Measurements from ENCODE around the gene RWDD4. TPM values are rescaled to one million over a fixed set of nuclear protein-coding genes. Genes with fewer than 3 reads are reported as not detected.

RWDD4 gene
- polyA plus RNA-seq, 1 donor (not counting 4 experiments of a cell fraction or from before 2014, with no cell fraction given), result 25.5 TPM

- H3K79me2 ChIP-seq (ENCODE audit: control insufficient read depth, insufficient read depth, low read length), result no peaks in the 10 kb centered on the region
- DNase-seq (ENCODE audit: low read depth, low spot score) (no peak), FAIRE-seq (no peak)
- H3K9ac ChIP-seq (ENCODE audit: control insufficient read depth, extremely low read depth, insufficient read depth, low read length), result no peak overlapping the region
- H3K4me2 ChIP-seq (ENCODE audit: control insufficient read depth, extremely low read depth, insufficient read depth, low read depth, low read length), result no peak overlapping the region
- H4K20me1 ChIP-seq (ENCODE audit: control insufficient read depth, extremely low read depth, insufficient read depth, low read length), result no peaks in the 10 kb centered on the region
- no peaks in the 10 kb centered on the region for H3K9me1 ChIP-seq (ENCODE audit: control insufficient read depth, extremely low read depth, insufficient read depth, low read length)
- no peaks in the 10 kb centered on the region for H3K4me1 ChIP-seq (ENCODE audit: control insufficient read depth, extremely low read depth, insufficient read depth, low read length)
- no peak overlapping the region for H3K4me3 ChIP-seq (ENCODE audit: control insufficient read depth in 2 of 3, extremely low read depth in 1 of 3, insufficient read depth in 2 of 3, low read depth in 1 of 3, low read length in 3 of 3)
- H3K27me3 ChIP-seq (ENCODE audit: control insufficient read depth, extremely low read depth, insufficient read depth, low read length), result no peaks in the 10 kb centered on the region
- H3K27ac ChIP-seq (ENCODE audit: control insufficient read depth, insufficient read depth, low read length), result no peak overlapping the region
- H2AFZ ChIP-seq (ENCODE audit: control insufficient read depth, low read length), result no peak overlapping the region
- H3K9me3 ChIP-seq (ENCODE audit: control insufficient read depth, low read depth, low read length), result no peaks in the 10 kb centered on the region
- TF ChIP-seq EZH2 (IDR thresholded peaks at IDR 0.05; ENCODE audit: low read length) (no peak), CTCF (optimal IDR thresholded peaks at IDR 0.05 in 1 of 3, IDR thresholded peaks at IDR 0.05 in 1 of 3, conservative IDR thresholded peaks at IDR 0.05 in 1 of 3; ENCODE audit: extremely low read depth in 1 of 3, insufficient read depth in 2 of 3, low read length in 3 of 3) (no peak)
- dilution Hi-C loops (cut with MboI; ENCODE audit: extremely low pct_ligation_motif_present, low sequenced_read_pairs), result no loop called here
- no peaks in the 10 kb centered on the region for H3K36me3 ChIP-seq (ENCODE audit: control insufficient read depth in 2 of 2, extremely low read depth in 1 of 2, insufficient read depth in 2 of 2, low read length in 2 of 2)
Observed at GRCh38 chr4:183594823-183595222, 64.2 kb downstream of the RWDD4 start.

GRCh38 chr4:183591301-183591700, 67.7 kb downstream of the RWDD4 start:
- no peaks in the 10 kb centered on the region for H3K36me3 ChIP-seq (ENCODE audit: control insufficient read depth in 2 of 2, extremely low read depth in 1 of 2, insufficient read depth in 2 of 2, low read length in 2 of 2)
- H3K9me3 ChIP-seq (ENCODE audit: control insufficient read depth, low read depth, low read length), result no peaks in the 10 kb centered on the region
- H3K79me2 ChIP-seq (ENCODE audit: control insufficient read depth, insufficient read depth, low read length), result no peaks in the 10 kb centered on the region
- H3K9ac ChIP-seq (ENCODE audit: control insufficient read depth, extremely low read depth, insufficient read depth, low read length), result no peak overlapping the region
- H3K9me1 ChIP-seq (ENCODE audit: control insufficient read depth, extremely low read depth, insufficient read depth, low read length), result no peaks in the 10 kb centered on the region
- peaks cover 6% of the 10 kb centered on the region for H3K4me1 ChIP-seq (ENCODE audit: control insufficient read depth, extremely low read depth, insufficient read depth, low read length)
- DNase-seq (ENCODE audit: low read depth, low spot score) (no peak), FAIRE-seq (no peak)
- dilution Hi-C loops (cut with MboI; ENCODE audit: extremely low pct_ligation_motif_present, low sequenced_read_pairs), result no loop called here
- no peak overlapping the region for H3K4me2 ChIP-seq (ENCODE audit: control insufficient read depth, extremely low read depth, insufficient read depth, low read depth, low read length)
- H2AFZ ChIP-seq (ENCODE audit: control insufficient read depth, low read length), result no peak overlapping the region
- no peak overlapping the region for H3K27ac ChIP-seq (ENCODE audit: control insufficient read depth, insufficient read depth, low read length)
- TF ChIP-seq CTCF (optimal IDR thresholded peaks at IDR 0.05 in 1 of 3, IDR thresholded peaks at IDR 0.05 in 1 of 3, conservative IDR thresholded peaks at IDR 0.05 in 1 of 3; ENCODE audit: extremely low read depth in 1 of 3, insufficient read depth in 2 of 3, low read length in 3 of 3), result no peak
- no peak for TF ChIP-seq EZH2 (IDR thresholded peaks at IDR 0.05; ENCODE audit: low read length)
- H3K4me3 ChIP-seq (ENCODE audit: control insufficient read depth in 2 of 3, extremely low read depth in 1 of 3, insufficient read depth in 2 of 3, low read depth in 1 of 3, low read length in 3 of 3), result no peak overlapping the region
- no peaks in the 10 kb centered on the region for H3K27me3 ChIP-seq (ENCODE audit: control insufficient read depth, extremely low read depth, insufficient read depth, low read length)
- no peaks in the 10 kb centered on the region for H4K20me1 ChIP-seq (ENCODE audit: control insufficient read depth, extremely low read depth, insufficient read depth, low read length)

Small RNAs within 50 kb of the gene (small RNA-seq; reads per million reads assigned to genes)
- gene RNU6-1053P (ENCODE audit: insufficient read length in 3 of 3, low read depth in 3 of 3, low replicate concordance in 1 of 3), result 0 reads per million in 3 experiments
- 0 reads per million in 3 experiments for gene RNU6-335P (ENCODE audit: insufficient read length in 3 of 3, low read depth in 3 of 3, low replicate concordance in 1 of 3)
- gene RNU6-479P (ENCODE audit: insufficient read length in 3 of 3, low read depth in 3 of 3, low replicate concordance in 1 of 3), result 0 reads per million in 3 experiments

Other genes starting within 250 kb of the RWDD4 start
- gene CDKN2AIP, start 214.5 kb downstream of the RWDD4 start, polyA plus RNA-seq, result 10.3 to 13.6 TPM (median 10.3 TPM) in 3 replicates
- 8.8 to 16.1 TPM (median 12.1 TPM) in 3 replicates for gene ING2, start 154.1 kb downstream of the RWDD4 start, polyA plus RNA-seq
- 30.8 to 42.5 TPM (median 33.2 TPM) in 3 replicates for gene TRAPPC11, start 108 bp upstream of the RWDD4 start, polyA plus RNA-seq
- 0.79 to 2.2 TPM (median 1.6 TPM) in 3 replicates for gene STOX2, start 246.1 kb upstream of the RWDD4 start, polyA plus RNA-seq

Measured in keratinocyte (primary cell).